HG02840 (cell line): ENCODE measurements around the gene REG1B.

Experiments used
- ATAC-seq: cut with Tn5 transposase; IDR thresholded peaks from one replicate; pipeline ENCODE4 v1.9.1; 2021; ENCODE audit warnings: mild to moderate bottlenecking, moderate library complexity, moderate number of reproducible peaks; ENCODE audit not compliant: unreplicated experiment, low FRiP score

REG1B gene

GRCh38 chr2:79087785-79088364 lies at the start of gene REG1B:
REG1B (minus strand) TSS chr2:79087993; CDS start chr2:79087612, 381 bp downstream.
- no peak for ATAC-seq

GRCh38 chr2:79131687-79132086 lies 43.9 kb upstream of the REG1B start:
- no peak for ATAC-seq

- no peak for ATAC-seq
Observed at GRCh38 chr2:79129804-79130203, 42.0 kb upstream of the REG1B start.

GRCh38 chr2:79129260-79129659 lies 41.5 kb upstream of the REG1B start:
- no peak for ATAC-seq

- ATAC-seq, result no peak
Observed at GRCh38 chr2:79128406-79128805, 40.6 kb upstream of the REG1B start.

- ATAC-seq, result no peak
Observed at GRCh38 chr2:79125721-79125985, 37.9 kb upstream of the REG1B start.

GRCh38 chr2:79124907-79125720 lies 37.3 kb upstream of the REG1B start:
- no peak for ATAC-seq

- no peak for ATAC-seq
Observed at GRCh38 chr2:79122676-79123075, 34.9 kb upstream of the REG1B start.

- ATAC-seq, result no peak
Observed at GRCh38 chr2:79120194-79120713, 32.5 kb upstream of the REG1B start, which contains the start of gene REG1A. REG1A (plus strand) TSS chr2:79120488; CDS start chr2:79120862, 374 bp downstream.

- ATAC-seq, result no peak
Observed at GRCh38 chr2:79116997-79117928, 29.5 kb upstream of the REG1B start.

- ATAC-seq, result no peak
Observed at GRCh38 chr2:79114797-79115494, 27.2 kb upstream of the REG1B start.

GRCh38 chr2:79112269-79112668 lies 24.5 kb upstream of the REG1B start:
- no peak for ATAC-seq

- ATAC-seq, result no peak
Observed at GRCh38 chr2:79105259-79105658, 17.5 kb upstream of the REG1B start.

- ATAC-seq, result no peak
Observed at GRCh38 chr2:79103214-79103613, 15.4 kb upstream of the REG1B start.

- ATAC-seq, result no peak
Observed at GRCh38 chr2:79101024-79101423, 13.2 kb upstream of the REG1B start.

GRCh38 chr2:79100285-79100684 lies 12.5 kb upstream of the REG1B start:
- no peak for ATAC-seq

- ATAC-seq, result no peak
Observed at GRCh38 chr2:79099140-79099686, 11.4 kb upstream of the REG1B start.

- no peak for ATAC-seq
Observed at GRCh38 chr2:79097843-79098242, 10.1 kb upstream of the REG1B start.

GRCh38 chr2:79090693-79091092 lies 2.9 kb upstream of the REG1B start:
- no peak for ATAC-seq

GRCh38 chr2:79086255-79086654 lies 1.5 kb downstream of the REG1B start:
- no peak for ATAC-seq
